GM18508 (cell line): ENCODE results near the gene PPP1R10.
A peak's percentile ranks its signal among the peaks of the same experiment; 100 is the strongest.
"Not testable (repeated sequence)": the region's sequence is repeated elsewhere in the genome, so short reads cannot be mapped to it uniquely, and the experiment has no call there.

Source experiments
- ATAC-seq: cut with Tn5 transposase; IDR thresholded peaks from one replicate; pipeline ENCODE4 v1.9.1; 2021; ENCODE audit warnings: moderate number of reproducible peaks; ENCODE audit not compliant: insufficient read depth, unreplicated experiment

The PPP1R10 gene

GRCh38 chr6:30616811-30617564 is at the start of gene PPP1R10:
Gene PPP1R10 (minus strand): TSS chr6:30617243. CDS start chr6:30609944, 7,299 bp downstream.
- peak; percentile 55 for ATAC-seq

GRCh38 chr6:30666300-30666699 is 49.3 kb upstream of the PPP1R10 start:
- ATAC-seq = not testable (repeated sequence)

GRCh38 chr6:30664994-30665767 is 48.1 kb upstream of the PPP1R10 start:
- ATAC-seq = no peak

- ATAC-seq = not testable (repeated sequence)
Observed at GRCh38 chr6:30657922-30658321, 40.9 kb upstream of the PPP1R10 start.

- ATAC-seq = no peak
Observed at GRCh38 chr6:30657454-30657853, 40.4 kb upstream of the PPP1R10 start.

- no peak for ATAC-seq
Observed at GRCh38 chr6:30656513-30656912, 39.5 kb upstream of the PPP1R10 start.

- no peak for ATAC-seq
Observed at GRCh38 chr6:30655743-30656094, 38.7 kb upstream of the PPP1R10 start.

- no peak for ATAC-seq
Observed at GRCh38 chr6:30654798-30655742, 38.0 kb upstream of the PPP1R10 start.

GRCh38 chr6:30651143-30651542 is 34.1 kb upstream of the PPP1R10 start:
- no peak for ATAC-seq

GRCh38 chr6:30647242-30648116 is 30.4 kb upstream of the PPP1R10 start:
- ATAC-seq = no peak

GRCh38 chr6:30646450-30647241 is 29.6 kb upstream of the PPP1R10 start, which contains the start of gene C6orf136:
Gene C6orf136 (plus strand): TSS chr6:30647133. CDS start chr6:30647232, 99 bp downstream.
- ATAC-seq = no peak

- ATAC-seq = no peak
Observed at GRCh38 chr6:30645989-30646388, 28.9 kb upstream of the PPP1R10 start.

- ATAC-seq = no peak
Observed at GRCh38 chr6:30644769-30645168, 27.7 kb upstream of the PPP1R10 start.

GRCh38 chr6:30643656-30644055 is 26.6 kb upstream of the PPP1R10 start:
- no peak for ATAC-seq

- no peak for ATAC-seq
Observed at GRCh38 chr6:30641048-30641447, 24.0 kb upstream of the PPP1R10 start.

GRCh38 chr6:30640481-30640880 is 23.4 kb upstream of the PPP1R10 start:
- ATAC-seq = no peak

- no peak for ATAC-seq
Observed at GRCh38 chr6:30635834-30636233, 18.8 kb upstream of the PPP1R10 start.

- no peak for ATAC-seq
Observed at GRCh38 chr6:30626484-30627366, 9.7 kb upstream of the PPP1R10 start, which contains the start of gene ATAT1. Gene ATAT1 (plus strand): TSS chr6:30626874.
